ENCODE data around the gene CLEC17A. TPM values are rescaled to one million over a fixed set of nuclear protein-coding genes. Genes with fewer than 3 reads are reported as not detected.
"Not testable (repeated sequence)": the region's sequence is repeated elsewhere in the genome, so short reads cannot be mapped to it uniquely, and the experiment has no call there.

CLEC17A gene
- total RNA-seq, 1 donor from 2014 or later = not detected

DNA sequence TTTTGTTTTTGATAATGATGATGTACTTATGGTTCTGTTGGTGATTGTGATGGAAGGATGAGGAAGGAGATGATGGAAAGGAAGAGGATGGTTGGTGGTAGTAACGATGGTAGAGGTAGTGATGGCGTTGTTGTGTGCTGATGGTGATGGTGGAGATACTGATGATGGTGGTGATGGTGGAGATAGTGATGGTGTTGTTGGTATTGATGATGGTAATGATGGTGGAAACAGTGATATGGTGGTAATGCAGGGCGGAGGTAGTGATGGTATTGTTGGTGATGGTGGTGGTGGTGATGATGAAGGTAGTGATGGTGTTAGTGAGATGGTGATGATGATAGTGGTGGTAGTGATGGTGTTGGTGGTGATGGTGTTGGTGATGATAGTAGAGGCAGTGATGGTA, 12.7 kb downstream of the CLEC17A start:
- Histone ChIP-seq H3K9me3 (no peaks in the 10 kb centered on the region), H3K27me3 (no peaks in the 10 kb centered on the region), H3K36me3 (no peaks in the 10 kb centered on the region), H3K27ac (no peak overlapping the region), H3K4me1 (no peaks in the 10 kb centered on the region), H3K4me3 (no peak overlapping the region)
- no peak for DNase-seq (ENCODE audit: low spot score in 2 of 2)
- TF ChIP-seq, protein P1, sequence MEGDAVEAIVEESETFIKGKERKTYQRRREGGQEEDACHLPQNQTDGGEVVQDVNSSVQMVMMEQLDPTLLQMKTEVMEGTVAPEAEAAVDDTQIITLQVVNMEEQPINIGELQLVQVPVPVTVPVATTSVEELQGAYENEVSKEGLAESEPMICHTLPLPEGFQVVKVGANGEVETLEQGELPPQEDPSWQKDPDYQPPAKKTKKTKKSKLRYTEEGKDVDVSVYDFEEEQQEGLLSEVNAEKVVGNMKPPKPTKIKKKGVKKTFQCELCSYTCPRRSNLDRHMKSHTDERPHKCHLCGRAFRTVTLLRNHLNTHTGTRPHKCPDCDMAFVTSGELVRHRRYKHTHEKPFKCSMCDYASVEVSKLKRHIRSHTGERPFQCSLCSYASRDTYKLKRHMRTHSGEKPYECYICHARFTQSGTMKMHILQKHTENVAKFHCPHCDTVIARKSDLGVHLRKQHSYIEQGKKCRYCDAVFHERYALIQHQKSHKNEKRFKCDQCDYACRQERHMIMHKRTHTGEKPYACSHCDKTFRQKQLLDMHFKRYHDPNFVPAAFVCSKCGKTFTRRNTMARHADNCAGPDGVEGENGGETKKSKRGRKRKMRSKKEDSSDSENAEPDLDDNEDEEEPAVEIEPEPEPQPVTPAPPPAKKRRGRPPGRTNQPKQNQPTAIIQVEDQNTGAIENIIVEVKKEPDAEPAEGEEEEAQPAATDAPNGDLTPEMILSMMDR (IDR thresholded peaks at IDR 0.05) = no peak
- intact Hi-C loops (cut with DNase I) = no loop called here

DNA sequence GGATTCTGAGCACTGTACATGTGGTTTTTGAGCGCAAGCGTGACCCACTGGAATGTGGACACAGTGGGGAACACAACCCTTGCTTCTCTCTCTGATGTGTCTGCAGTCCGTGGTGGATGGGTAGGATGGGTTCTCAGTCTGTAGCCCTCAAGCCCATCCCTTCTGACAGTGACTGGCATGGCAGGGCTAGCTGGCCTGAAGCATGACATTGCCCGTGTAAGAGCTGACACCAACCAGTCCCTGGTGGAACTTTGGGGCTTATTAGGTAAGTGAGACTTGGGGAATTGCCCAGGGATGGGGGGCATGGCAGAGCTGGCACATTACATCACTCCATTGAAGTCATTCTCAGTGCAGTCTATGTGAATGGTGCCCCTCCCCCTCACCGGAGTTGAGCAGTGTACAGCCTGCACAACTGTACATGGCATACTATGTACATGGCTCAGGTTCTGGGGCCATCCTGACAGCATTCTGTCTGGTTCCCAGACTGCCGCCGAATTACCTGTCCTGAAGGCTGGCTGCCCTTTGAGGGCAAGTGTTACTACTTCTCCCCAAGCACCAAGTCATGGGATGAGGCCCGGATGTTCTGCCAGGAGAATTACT, 16.8 kb downstream of the CLEC17A start:
- Histone ChIP-seq H3K27me3 (no peaks in the 10 kb centered on the region), H3K4me1 (no peaks in the 10 kb centered on the region), H3K36me3 (no peaks in the 10 kb centered on the region), H3K4me3 (no peak overlapping the region), H3K9me3 (no peaks in the 10 kb centered on the region), H3K27ac (no peak overlapping the region)
- no peak for DNase-seq (ENCODE audit: low spot score in 2 of 2)
- intact Hi-C loops (cut with DNase I) = no loop called here
- TF ChIP-seq, protein P1 (IDR thresholded peaks at IDR 0.05) = no peak

DNA sequence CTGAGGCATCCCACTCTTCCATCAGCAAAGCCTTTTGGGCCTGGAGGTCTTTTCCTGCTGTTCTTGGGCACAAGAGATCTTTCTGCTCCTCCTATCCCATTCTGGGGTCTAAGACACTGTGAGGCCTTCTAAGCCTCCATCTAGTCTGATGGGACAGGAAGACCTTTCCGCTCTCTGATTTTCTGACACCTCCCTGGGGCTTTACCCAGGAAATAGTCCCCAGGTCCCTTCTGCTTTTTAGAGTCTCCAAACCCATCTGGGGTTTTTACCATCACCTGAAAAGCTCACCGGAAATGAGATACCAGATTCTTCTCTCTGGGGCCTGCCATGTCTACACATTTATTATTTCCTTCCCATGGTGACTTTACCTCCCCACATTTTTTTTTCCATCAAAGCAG, 21.1 kb downstream of the CLEC17A start:
- Histone ChIP-seq H3K27me3 (no peaks in the 10 kb centered on the region), H3K36me3 (no peaks in the 10 kb centered on the region), H3K9me3 (no peaks in the 10 kb centered on the region), H3K4me3 (no peak overlapping the region), H3K4me1 (no peaks in the 10 kb centered on the region), H3K27ac (no peak overlapping the region)
- TF ChIP-seq, protein P1 (IDR thresholded peaks at IDR 0.05) = no peak
- intact Hi-C loops (cut with DNase I) = no loop called here
- no peak for DNase-seq (ENCODE audit: low spot score in 2 of 2)

DNA sequence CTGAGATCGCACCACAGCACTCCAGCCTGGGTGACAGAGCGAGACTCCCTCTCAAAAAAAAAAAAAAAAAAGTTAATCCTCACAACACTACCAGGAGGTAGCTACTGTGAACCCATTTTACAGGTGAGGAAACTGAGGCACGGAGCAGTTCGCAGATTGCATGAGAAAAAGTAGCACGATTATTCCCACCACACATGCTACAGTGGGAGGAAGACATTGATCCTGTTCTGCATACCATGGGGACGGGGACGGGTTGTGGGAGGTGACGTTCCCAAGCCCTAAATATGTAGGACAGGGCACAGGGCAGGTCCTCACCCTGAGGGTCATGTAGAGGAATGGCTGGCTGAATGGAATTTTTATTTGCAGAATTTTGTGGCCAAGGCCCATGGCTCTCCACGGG, 23.7 kb downstream of the CLEC17A start:
- TF ChIP-seq, protein P1 (IDR thresholded peaks at IDR 0.05) = no peak
- no peak for DNase-seq (ENCODE audit: low spot score in 2 of 2)
- Histone ChIP-seq H3K9me3 (no peaks in the 10 kb centered on the region), H3K36me3 (no peaks in the 10 kb centered on the region), H3K27me3 (no peaks in the 10 kb centered on the region), H3K27ac (no peak overlapping the region), H3K4me1 (no peaks in the 10 kb centered on the region), H3K4me3 (no peak overlapping the region)
- intact Hi-C loops (cut with DNase I) = no loop called here

DNA sequence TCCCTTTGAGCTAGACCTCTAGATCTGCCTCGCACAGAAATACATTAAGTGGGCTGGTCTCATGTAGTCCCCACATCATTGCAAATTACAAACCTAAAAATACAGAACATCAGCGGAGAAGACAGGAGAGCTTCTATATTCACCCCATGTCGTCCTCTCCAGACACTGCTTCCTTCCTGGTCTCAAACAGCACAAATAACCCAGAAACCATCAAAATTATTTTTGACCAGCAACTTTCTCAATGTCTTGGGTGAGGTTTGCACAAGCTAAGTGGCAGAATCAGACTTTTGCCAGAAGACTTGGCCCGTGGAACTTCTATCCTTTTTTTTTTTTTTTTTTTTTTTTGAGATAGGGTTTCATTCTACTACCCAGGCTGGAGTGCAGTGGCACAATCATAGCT, 28.2 kb downstream of the CLEC17A start:
- Histone ChIP-seq H3K27me3 (no peaks in the 10 kb centered on the region), H3K4me3 (no peak overlapping the region), H3K36me3 (no peaks in the 10 kb centered on the region), H3K4me1 (no peaks in the 10 kb centered on the region), H3K9me3 (no peaks in the 10 kb centered on the region), H3K27ac (no peak overlapping the region)
- TF ChIP-seq, protein P1 (IDR thresholded peaks at IDR 0.05) = no peak
- intact Hi-C loops (cut with DNase I) = no loop called here
- DNase-seq (ENCODE audit: low spot score in 2 of 2) = no peak

DNA sequence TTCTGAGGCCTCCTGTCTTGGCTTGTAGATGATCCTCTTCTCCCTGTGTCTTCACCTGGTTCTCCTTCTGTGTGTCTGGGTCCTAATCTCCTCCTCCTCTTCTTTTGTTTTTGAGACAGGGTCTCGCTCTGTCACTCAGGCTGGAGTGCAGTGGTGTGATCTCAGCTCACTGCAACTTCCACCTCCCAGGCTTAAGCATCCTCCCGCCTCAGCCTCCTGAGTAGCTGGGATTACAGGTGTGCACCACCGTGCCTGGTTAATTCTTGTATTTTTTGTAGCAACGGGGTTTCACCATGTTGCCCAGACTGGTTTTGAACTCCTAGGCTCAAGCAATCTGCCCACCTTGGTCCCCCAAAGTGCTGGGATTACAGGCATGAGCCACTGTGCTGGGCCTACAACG, 29.4 kb downstream of the CLEC17A start:
- H3K36me3 ChIP-seq; H3K9me3 ChIP-seq; DNase-seq (ENCODE audit: low spot score in 2 of 2); H3K4me1 ChIP-seq; intact Hi-C loops (cut with DNase I); H3K27ac ChIP-seq; H3K27me3 ChIP-seq; H3K4me3 ChIP-seq: not testable (repeated sequence)

All from ascending aorta (tissue), 2 donors.